ENCODE results near the gene KLHL13. TPM values are rescaled to one million over a fixed set of nuclear protein-coding genes. Genes with fewer than 3 reads are reported as not detected.

KLHL13 gene
- total and polyA plus RNA-seq, 2 of the 8 experiments (the other 6 are each of a cell fraction or from before 2014, with no cell fraction given): 6.4 to 12.8 TPM

DNA sequence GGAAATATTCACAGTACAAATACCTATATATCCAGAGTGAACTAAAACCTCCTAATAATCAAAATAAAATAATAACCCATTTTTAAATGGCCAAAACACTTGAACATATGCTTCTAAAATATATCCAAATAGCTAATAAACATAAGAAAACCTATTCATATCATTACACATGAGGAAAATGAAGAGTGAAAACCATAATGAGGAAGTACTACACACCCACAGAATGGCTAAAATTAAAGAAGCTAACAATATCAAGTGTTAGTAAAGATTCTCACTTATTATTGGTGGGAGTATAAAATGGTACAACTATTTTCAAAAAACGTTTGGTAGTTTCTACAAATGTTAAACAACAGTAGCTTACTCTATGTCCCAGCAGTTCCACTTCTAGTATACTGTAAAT, 92.1 kb downstream of the KLHL13 start:
- Histone ChIP-seq H2BK5ac (ENCODE audit: low read depth, low read length) (no peak overlapping the region), H3K4ac (replicated peaks; ENCODE audit: insufficient read length, low read depth, low read length) (no peak overlapping the region), H2BK20ac (ENCODE audit: low read length) (no peak overlapping the region), H3K56ac (replicated peaks; ENCODE audit: insufficient read length, low read depth, low read length) (no peak overlapping the region), H4K5ac (ENCODE audit: insufficient read length, low read depth, low read length) (no peak overlapping the region), H3K9ac (replicated peaks in 1 of 4; ENCODE audit: extremely low read depth in 1 of 4, low read depth in 3 of 4, low read length in 3 of 4) (no peak overlapping the region), H3K4me1 (replicated peaks in 1 of 4; ENCODE audit: control insufficient read depth in 3 of 4, insufficient read depth in 4 of 4, low read length in 3 of 4) (no peaks in the 10 kb centered on the region), H3K79me1 (ENCODE audit: low read depth, low read length) (no peaks in the 10 kb centered on the region), H3K36me3 (ENCODE audit: control insufficient read depth in 2 of 4, insufficient read depth in 4 of 4, low read length in 3 of 4) (no peaks in the 10 kb centered on the region), H2AFZ (ENCODE audit: low read length) (no peak overlapping the region), H2BK12ac (ENCODE audit: low read depth, low read length) (no peak overlapping the region), H3K4me2 (ENCODE audit: insufficient read depth in 1 of 2, low read depth in 2 of 2, low read length in 2 of 2) (no peak overlapping the region), H3K23me2 (ENCODE audit: low read depth, low read length) (no peaks in the 10 kb centered on the region), H3K9me3 (ENCODE audit: insufficient read depth in 2 of 2, low read depth in 1 of 2, low read length in 1 of 2) (no peaks in the 10 kb centered on the region), H3K79me2 (ENCODE audit: control insufficient read depth in 1 of 2, insufficient read depth in 2 of 2, low read length in 2 of 2) (no peaks in the 10 kb centered on the region), H2AK5ac (ENCODE audit: low read depth, low read length) (no peak overlapping the region), H2BK120ac (replicated peaks; ENCODE audit: low read depth, low read length) (no peak overlapping the region), H3K27me3 (replicated peaks in 1 of 4; ENCODE audit: control insufficient read depth in 3 of 4, extremely low read depth in 1 of 4, insufficient read depth in 3 of 4, low read length in 3 of 4) (no peaks in the 10 kb centered on the region), H2BK15ac (ENCODE audit: low read length) (no peak overlapping the region), H3K27ac (ENCODE audit: low read depth, low read length) (no peak overlapping the region), H4K91ac (replicated peaks; ENCODE audit: insufficient read length, low read length) (no peak overlapping the region), H4K20me1 (replicated peaks in 1 of 2; ENCODE audit: control insufficient read depth in 1 of 2, insufficient read depth in 2 of 2, low read length in 2 of 2) (no peaks in the 10 kb centered on the region), H3K18ac (ENCODE audit: extremely low read depth, low read length) (no peak overlapping the region), H3K14ac (ENCODE audit: insufficient read length) (no peak overlapping the region), H4K8ac (ENCODE audit: extremely low read depth, insufficient read depth, low read length) (no peak overlapping the region), H3K23ac (ENCODE audit: insufficient read length) (no peak overlapping the region), H3K4me3 (ENCODE audit: extremely low read depth in 1 of 4, insufficient read depth in 2 of 4, low read depth in 3 of 4, low read length in 4 of 4) (no peak overlapping the region)
- FAIRE-seq (no peak), DNase-seq (ENCODE audit: low read depth in 1 of 2, low spot score in 2 of 2) (no peak)
- CTCF ChIA-PET (ENCODE audit: partially characterized antibody): no interaction called here
- no peak for TF ChIP-seq HDAC6 (IDR thresholded peaks at IDR 0.05; ENCODE audit: low read depth, low read length)
- TF ChIP-seq TEAD4 (IDR thresholded peaks at IDR 0.05; ENCODE audit: low read depth, low read length): no peak
- POLR2A ChIA-PET (ENCODE audit: partially characterized antibody): no interaction called here
- WGBS, 2 experiments (ENCODE audit: extremely low coverage in 1 of 2, insufficient coverage in 1 of 2, insufficient read length in 1 of 2, insufficient replicate concordance in 2 of 2, low coverage in 1 of 2, low lambda C conversion rate in 2 of 2, missing lambda C conversion rate in 1 of 2): 85% methylated on average over 1 of the region's 1 CpG; no CpG with 5 or more reads in 1 of the 2 experiments

Measured in H1 (cell line).